ENCODE data around the gene VAMP4.
"Not testable (repeated sequence)": the region's sequence is repeated elsewhere in the genome, so short reads cannot be mapped to it uniquely, and the experiment has no call there.

The VAMP4 gene

GRCh38 chr1:171693541-171693940, 48.3 kb downstream of the VAMP4 start:
- DNase-seq, result not testable (repeated sequence)

GRCh38 chr1:171683870-171684269, 58.0 kb downstream of the VAMP4 start:
- no peak for DNase-seq

- no peak for DNase-seq
Measured at GRCh38 chr1:171680339-171680738, 61.5 kb downstream of the VAMP4 start.

GRCh38 chr1:171676823-171677222, 65.0 kb downstream of the VAMP4 start:
- DNase-seq, result no peak

GRCh38 chr1:171674431-171675405, 67.1 kb downstream of the VAMP4 start:
- no peak for DNase-seq

GRCh38 chr1:171670739-171671138, 71.1 kb downstream of the VAMP4 start:
- DNase-seq, result no peak

- DNase-seq, result no peak
Measured at GRCh38 chr1:171668372-171668771, 73.5 kb downstream of the VAMP4 start.

GRCh38 chr1:171666114-171666769, 75.6 kb downstream of the VAMP4 start:
- no peak for DNase-seq

GRCh38 chr1:171664976-171665375, 76.9 kb downstream of the VAMP4 start:
- DNase-seq, result no peak

- no peak for DNase-seq
Measured at GRCh38 chr1:171663854-171664575, 77.8 kb downstream of the VAMP4 start.

- DNase-seq, result no peak
Measured at GRCh38 chr1:171663036-171663853, 78.6 kb downstream of the VAMP4 start.

GRCh38 chr1:171661076-171661650, 80.7 kb downstream of the VAMP4 start:
- DNase-seq, result no peak

GRCh38 chr1:171656206-171656605, 85.7 kb downstream of the VAMP4 start:
- not testable (repeated sequence) for DNase-seq

- DNase-seq, result no peak
Measured at GRCh38 chr1:171655746-171656116, 86.1 kb downstream of the VAMP4 start.

GRCh38 chr1:171654942-171655745, 86.7 kb downstream of the VAMP4 start:
- DNase-seq, result no peak

GRCh38 chr1:171654201-171654941, 87.5 kb downstream of the VAMP4 start:
- no peak for DNase-seq

GRCh38 chr1:171653796-171654195, 88.1 kb downstream of the VAMP4 start:
- DNase-seq, result no peak

GRCh38 chr1:171652234-171652822, 89.5 kb downstream of the VAMP4 start, which contains the start of gene MYOC:
TSS of gene MYOC (minus strand) at chr1:171652688. CDS start at chr1:171652611, 77 bp downstream.
- DNase-seq, result no peak
